ENCODE data around the gene AKR1C3.

Gene AKR1C3

DNA sequence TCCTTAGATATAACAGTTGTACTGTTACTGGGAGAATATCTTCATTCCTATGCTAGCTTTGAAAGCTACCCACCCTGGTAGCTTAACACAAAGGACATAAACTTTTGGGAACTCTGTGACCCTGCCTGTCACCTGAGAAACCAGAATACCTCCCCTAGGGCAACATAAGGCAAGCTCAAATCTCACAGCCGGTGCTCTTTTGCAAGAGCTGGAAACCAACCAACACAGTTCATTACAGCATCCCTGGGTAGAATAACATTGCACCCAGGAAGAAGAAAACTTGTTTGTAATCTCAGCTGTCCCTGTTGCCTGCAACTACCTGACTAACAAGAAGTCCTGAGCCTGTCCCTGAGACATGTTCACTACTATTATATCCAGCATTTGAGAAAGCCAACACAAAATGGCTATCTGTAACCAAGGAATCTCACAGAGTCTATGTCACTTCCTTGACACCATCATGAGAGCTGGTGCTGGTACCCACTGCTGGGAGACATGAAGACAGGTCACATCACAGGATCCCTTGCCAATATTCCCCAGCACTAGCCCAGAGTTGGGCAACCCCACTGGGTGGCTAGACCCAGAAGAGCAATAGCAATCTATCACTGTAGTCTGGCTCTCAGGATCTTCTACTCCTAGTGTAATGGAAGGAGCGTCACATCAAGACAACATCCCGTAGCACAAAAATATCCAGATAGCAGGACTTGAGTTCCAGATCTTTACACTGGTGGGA is 31.3 kb downstream of the AKR1C3 start:
- ATAC-seq = no peak
- TF ChIP-seq ZFP30 (CRISPR knock-in tag; IDR thresholded peaks at IDR 0.05) = no peak
- TF ChIP-seq, protein P1, sequence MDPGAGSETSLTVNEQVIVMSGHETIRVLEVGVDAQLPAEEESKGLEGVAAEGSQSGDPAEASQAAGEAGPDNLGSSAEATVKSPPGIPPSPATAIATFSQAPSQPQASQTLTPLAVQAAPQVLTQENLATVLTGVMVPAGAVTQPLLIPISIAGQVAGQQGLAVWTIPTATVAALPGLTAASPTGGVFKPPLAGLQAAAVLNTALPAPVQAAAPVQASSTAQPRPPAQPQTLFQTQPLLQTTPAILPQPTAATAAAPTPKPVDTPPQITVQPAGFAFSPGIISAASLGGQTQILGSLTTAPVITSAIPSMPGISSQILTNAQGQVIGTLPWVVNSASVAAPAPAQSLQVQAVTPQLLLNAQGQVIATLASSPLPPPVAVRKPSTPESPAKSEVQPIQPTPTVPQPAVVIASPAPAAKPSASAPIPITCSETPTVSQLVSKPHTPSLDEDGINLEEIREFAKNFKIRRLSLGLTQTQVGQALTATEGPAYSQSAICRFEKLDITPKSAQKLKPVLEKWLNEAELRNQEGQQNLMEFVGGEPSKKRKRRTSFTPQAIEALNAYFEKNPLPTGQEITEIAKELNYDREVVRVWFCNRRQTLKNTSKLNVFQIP (CRISPR knock-in tag; IDR thresholded peaks at IDR 0.05; ENCODE audit: borderline replicate concordance, low read depth) = no peak
- no peak for TF ChIP-seq SNAI2 (CRISPR knock-in tag; IDR thresholded peaks at IDR 0.05)
- TF ChIP-seq, protein P2, sequence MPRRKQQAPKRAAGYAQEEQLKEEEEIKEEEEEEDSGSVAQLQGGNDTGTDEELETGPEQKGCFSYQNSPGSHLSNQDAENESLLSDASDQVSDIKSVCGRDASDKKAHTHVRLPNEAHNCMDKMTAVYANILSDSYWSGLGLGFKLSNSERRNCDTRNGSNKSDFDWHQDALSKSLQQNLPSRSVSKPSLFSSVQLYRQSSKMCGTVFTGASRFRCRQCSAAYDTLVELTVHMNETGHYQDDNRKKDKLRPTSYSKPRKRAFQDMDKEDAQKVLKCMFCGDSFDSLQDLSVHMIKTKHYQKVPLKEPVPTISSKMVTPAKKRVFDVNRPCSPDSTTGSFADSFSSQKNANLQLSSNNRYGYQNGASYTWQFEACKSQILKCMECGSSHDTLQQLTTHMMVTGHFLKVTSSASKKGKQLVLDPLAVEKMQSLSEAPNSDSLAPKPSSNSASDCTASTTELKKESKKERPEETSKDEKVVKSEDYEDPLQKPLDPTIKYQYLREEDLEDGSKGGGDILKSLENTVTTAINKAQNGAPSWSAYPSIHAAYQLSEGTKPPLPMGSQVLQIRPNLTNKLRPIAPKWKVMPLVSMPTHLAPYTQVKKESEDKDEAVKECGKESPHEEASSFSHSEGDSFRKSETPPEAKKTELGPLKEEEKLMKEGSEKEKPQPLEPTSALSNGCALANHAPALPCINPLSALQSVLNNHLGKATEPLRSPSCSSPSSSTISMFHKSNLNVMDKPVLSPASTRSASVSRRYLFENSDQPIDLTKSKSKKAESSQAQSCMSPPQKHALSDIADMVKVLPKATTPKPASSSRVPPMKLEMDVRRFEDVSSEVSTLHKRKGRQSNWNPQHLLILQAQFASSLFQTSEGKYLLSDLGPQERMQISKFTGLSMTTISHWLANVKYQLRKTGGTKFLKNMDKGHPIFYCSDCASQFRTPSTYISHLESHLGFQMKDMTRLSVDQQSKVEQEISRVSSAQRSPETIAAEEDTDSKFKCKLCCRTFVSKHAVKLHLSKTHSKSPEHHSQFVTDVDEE (CRISPR knock-in tag; IDR thresholded peaks at IDR 0.05) = no peak
- TF ChIP-seq, protein P3, sequence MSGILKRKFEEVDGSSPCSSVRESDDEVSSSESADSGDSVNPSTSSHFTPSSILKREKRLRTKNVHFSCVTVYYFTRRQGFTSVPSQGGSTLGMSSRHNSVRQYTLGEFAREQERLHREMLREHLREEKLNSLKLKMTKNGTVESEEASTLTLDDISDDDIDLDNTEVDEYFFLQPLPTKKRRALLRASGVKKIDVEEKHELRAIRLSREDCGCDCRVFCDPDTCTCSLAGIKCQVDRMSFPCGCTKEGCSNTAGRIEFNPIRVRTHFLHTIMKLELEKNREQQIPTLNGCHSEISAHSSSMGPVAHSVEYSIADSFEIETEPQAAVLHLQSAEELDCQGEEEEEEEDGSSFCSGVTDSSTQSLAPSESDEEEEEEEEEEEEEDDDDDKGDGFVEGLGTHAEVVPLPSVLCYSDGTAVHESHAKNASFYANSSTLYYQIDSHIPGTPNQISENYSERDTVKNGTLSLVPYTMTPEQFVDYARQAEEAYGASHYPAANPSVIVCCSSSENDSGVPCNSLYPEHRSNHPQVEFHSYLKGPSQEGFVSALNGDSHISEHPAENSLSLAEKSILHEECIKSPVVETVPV (CRISPR knock-in tag; IDR thresholded peaks at IDR 0.05) = no peak
- TF ChIP-seq ARNTL (CRISPR knock-in tag; IDR thresholded peaks at IDR 0.05; ENCODE audit: borderline replicate concordance, low read depth) = no peak
- TF ChIP-seq, protein P4, sequence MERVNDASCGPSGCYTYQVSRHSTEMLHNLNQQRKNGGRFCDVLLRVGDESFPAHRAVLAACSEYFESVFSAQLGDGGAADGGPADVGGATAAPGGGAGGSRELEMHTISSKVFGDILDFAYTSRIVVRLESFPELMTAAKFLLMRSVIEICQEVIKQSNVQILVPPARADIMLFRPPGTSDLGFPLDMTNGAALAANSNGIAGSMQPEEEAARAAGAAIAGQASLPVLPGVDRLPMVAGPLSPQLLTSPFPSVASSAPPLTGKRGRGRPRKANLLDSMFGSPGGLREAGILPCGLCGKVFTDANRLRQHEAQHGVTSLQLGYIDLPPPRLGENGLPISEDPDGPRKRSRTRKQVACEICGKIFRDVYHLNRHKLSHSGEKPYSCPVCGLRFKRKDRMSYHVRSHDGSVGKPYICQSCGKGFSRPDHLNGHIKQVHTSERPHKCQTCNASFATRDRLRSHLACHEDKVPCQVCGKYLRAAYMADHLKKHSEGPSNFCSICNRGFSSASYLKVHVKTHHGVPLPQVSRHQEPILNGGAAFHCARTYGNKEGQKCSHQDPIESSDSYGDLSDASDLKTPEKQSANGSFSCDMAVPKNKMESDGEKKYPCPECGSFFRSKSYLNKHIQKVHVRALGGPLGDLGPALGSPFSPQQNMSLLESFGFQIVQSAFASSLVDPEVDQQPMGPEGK (CRISPR knock-in tag; IDR thresholded peaks at IDR 0.05; ENCODE audit: borderline replicate concordance) = no peak
- TF ChIP-seq ISL1 (CRISPR knock-in tag; IDR thresholded peaks at IDR 0.05) = no peak
- TF ChIP-seq ZFP3 (CRISPR knock-in tag; IDR thresholded peaks at IDR 0.05) = no peak
- no peak for TF ChIP-seq BACH2 (CRISPR knock-in tag; IDR thresholded peaks at IDR 0.05; ENCODE audit: borderline replicate concordance)
- TF ChIP-seq ZC3H10 (CRISPR knock-in tag; IDR thresholded peaks at IDR 0.05) = no peak

DNA sequence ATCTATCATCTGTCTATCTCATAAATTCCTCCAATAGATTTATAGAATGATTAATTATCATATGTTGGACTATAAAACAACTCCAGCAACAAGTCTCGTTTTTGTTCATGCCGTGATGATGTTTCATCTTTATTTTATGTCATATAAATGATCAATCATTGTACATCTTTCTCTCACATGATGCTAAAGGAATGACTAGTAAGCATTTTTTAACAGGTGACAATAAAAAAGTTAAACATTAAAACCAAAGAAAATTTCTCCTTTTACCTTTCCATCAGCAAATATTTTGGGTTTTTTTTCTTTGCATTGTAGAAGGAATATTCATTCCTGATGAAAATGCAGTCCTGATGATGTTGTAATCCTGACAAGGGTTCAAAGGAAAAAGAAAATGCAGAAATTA is 41.4 kb downstream of the AKR1C3 start:
- ATAC-seq = no peak
- no peak for TF ChIP-seq ZNF565 (CRISPR knock-in tag; conservative IDR thresholded peaks at IDR 0.05; ENCODE audit: low read depth)
- TF ChIP-seq ISL1 (CRISPR knock-in tag; IDR thresholded peaks at IDR 0.05) = no peak
- no peak for TF ChIP-seq TOX (CRISPR knock-in tag; IDR thresholded peaks at IDR 0.05; ENCODE audit: borderline replicate concordance)
- no peak for TF ChIP-seq CSDC2 (CRISPR knock-in tag; IDR thresholded peaks at IDR 0.05)
- TF ChIP-seq, protein P5, sequence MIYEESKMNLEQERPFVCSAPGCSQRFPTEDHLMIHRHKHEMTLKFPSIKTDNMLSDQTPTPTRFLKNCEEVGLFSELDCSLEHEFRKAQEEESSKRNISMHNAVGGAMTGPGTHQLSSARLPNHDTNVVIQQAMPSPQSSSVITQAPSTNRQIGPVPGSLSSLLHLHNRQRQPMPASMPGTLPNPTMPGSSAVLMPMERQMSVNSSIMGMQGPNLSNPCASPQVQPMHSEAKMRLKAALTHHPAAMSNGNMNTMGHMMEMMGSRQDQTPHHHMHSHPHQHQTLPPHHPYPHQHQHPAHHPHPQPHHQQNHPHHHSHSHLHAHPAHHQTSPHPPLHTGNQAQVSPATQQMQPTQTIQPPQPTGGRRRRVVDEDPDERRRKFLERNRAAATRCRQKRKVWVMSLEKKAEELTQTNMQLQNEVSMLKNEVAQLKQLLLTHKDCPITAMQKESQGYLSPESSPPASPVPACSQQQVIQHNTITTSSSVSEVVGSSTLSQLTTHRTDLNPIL (CRISPR knock-in tag; IDR thresholded peaks at IDR 0.05; ENCODE audit: low read depth) = no peak
- no peak for TF ChIP-seq ARNTL (CRISPR knock-in tag; IDR thresholded peaks at IDR 0.05; ENCODE audit: borderline replicate concordance, low read depth)
- no peak for TF ChIP-seq RARB (CRISPR knock-in tag; IDR thresholded peaks at IDR 0.05)
- no peak for TF ChIP-seq ESRRG (CRISPR knock-in tag; IDR thresholded peaks at IDR 0.05)
- TF ChIP-seq OSR1 (CRISPR knock-in tag; IDR thresholded peaks at IDR 0.05) = no peak
- TF ChIP-seq SNAI2 (CRISPR knock-in tag; IDR thresholded peaks at IDR 0.05) = no peak
- TF ChIP-seq, protein P2 (CRISPR knock-in tag; IDR thresholded peaks at IDR 0.05) = no peak

Measured in SK-N-SH treated with all-trans-retinoic acid at 6 μM for 48 hours (cell line).